ENCODE results near the gene SENP8.
"Not testable (repeated sequence)": the region's sequence is repeated elsewhere in the genome, so short reads cannot be mapped to it uniquely, and the experiment has no call there.

SENP8 gene

GRCh38 chr15:72096796-72097195 lies 21.4 kb upstream of the SENP8 start:
- H3K9me3 ChIP-seq (ENCODE audit: insufficient read depth, low read length): no peaks in the 10 kb centered on the region
- no peaks in the 10 kb centered on the region for H3K27me3 ChIP-seq (ENCODE audit: low read depth, low read length)
- no peak overlapping the region for H2AFZ ChIP-seq (ENCODE audit: low read depth, low read length)
- peaks cover 7% of the 10 kb centered on the region for H3K36me3 ChIP-seq (replicated peaks; ENCODE audit: low read depth, low read length)
- H3K9ac ChIP-seq (ENCODE audit: low read length): no peak overlapping the region
- H4K20me1 ChIP-seq (ENCODE audit: insufficient read depth, low read length): peaks cover 6% of the 10 kb centered on the region; the same call in 1 of the 2 replicates
- TF ChIP-seq EZH2phosphoT487 (IDR thresholded peaks at IDR 0.05; ENCODE audit: low read depth) (no peak), CTCF (IDR thresholded peaks at IDR 0.05; ENCODE audit: low read depth, low read length) (no peak)
- no peak overlapping the region for H3K4me3 ChIP-seq (ENCODE audit: low read length)
- H3K79me2 ChIP-seq (ENCODE audit: low read length): peaks cover 17% of the 10 kb centered on the region
- no peaks in the 10 kb centered on the region for H3K4me1 ChIP-seq (ENCODE audit: low read length)
- no peak overlapping the region for H3K27ac ChIP-seq (ENCODE audit: low read length)
- no peak overlapping the region for H3K4me2 ChIP-seq (ENCODE audit: low read length)

GRCh38 chr15:72098040-72098439 lies 20.2 kb upstream of the SENP8 start:
- H3K27ac ChIP-seq (ENCODE audit: low read length): no peak overlapping the region
- H3K36me3 ChIP-seq (replicated peaks; ENCODE audit: low read depth, low read length): peaks cover 7% of the 10 kb centered on the region
- H3K9me3 ChIP-seq (ENCODE audit: insufficient read depth, low read length): no peaks in the 10 kb centered on the region
- peaks cover 6% of the 10 kb centered on the region for H3K4me1 ChIP-seq (ENCODE audit: low read length)
- peaks cover 16% of the 10 kb centered on the region for H3K79me2 ChIP-seq (ENCODE audit: low read length)
- H3K4me3 ChIP-seq (ENCODE audit: low read length): no peak overlapping the region
- H3K4me2 ChIP-seq (ENCODE audit: low read length): no peak overlapping the region
- H3K27me3 ChIP-seq (ENCODE audit: low read depth, low read length): no peaks in the 10 kb centered on the region
- no peak overlapping the region for H2AFZ ChIP-seq (ENCODE audit: low read depth, low read length)
- peaks cover 7% of the 10 kb centered on the region; the same call in 1 of the 2 replicates for H4K20me1 ChIP-seq (ENCODE audit: insufficient read depth, low read length)
- no peak overlapping the region for H3K9ac ChIP-seq (ENCODE audit: low read length)
- TF ChIP-seq EZH2phosphoT487 (IDR thresholded peaks at IDR 0.05; ENCODE audit: low read depth): no peak
- no peak for TF ChIP-seq CTCF (IDR thresholded peaks at IDR 0.05; ENCODE audit: low read depth, low read length)

- no peak overlapping the region for H3K27ac ChIP-seq (ENCODE audit: low read length)
- no peaks in the 10 kb centered on the region for H3K9me3 ChIP-seq (ENCODE audit: insufficient read depth, low read length)
- H2AFZ ChIP-seq (ENCODE audit: low read depth, low read length): no peak overlapping the region
- no peak overlapping the region for H3K4me2 ChIP-seq (ENCODE audit: low read length)
- no peak overlapping the region for H3K4me3 ChIP-seq (ENCODE audit: low read length)
- H4K20me1 ChIP-seq (ENCODE audit: insufficient read depth, low read length): peaks cover 17% of the 10 kb centered on the region
- no peak for TF ChIP-seq CTCF (IDR thresholded peaks at IDR 0.05; ENCODE audit: low read depth, low read length)
- no peak for TF ChIP-seq EZH2phosphoT487 (IDR thresholded peaks at IDR 0.05; ENCODE audit: low read depth)
- H3K27me3 ChIP-seq (ENCODE audit: low read depth, low read length): no peaks in the 10 kb centered on the region
- H3K9ac ChIP-seq (ENCODE audit: low read length): no peak overlapping the region
- peaks cover 21% of the 10 kb centered on the region for H3K79me2 ChIP-seq (ENCODE audit: low read length)
- H3K36me3 ChIP-seq (replicated peaks; ENCODE audit: low read depth, low read length): peaks cover 7% of the 10 kb centered on the region
- peaks cover 17% of the 10 kb centered on the region for H3K4me1 ChIP-seq (ENCODE audit: low read length)
Measured at GRCh38 chr15:72099155-72099554, 19.0 kb upstream of the SENP8 start.

GRCh38 chr15:72100551-72100950 lies 17.7 kb upstream of the SENP8 start:
- not testable (repeated sequence) for H3K9ac ChIP-seq (ENCODE audit: low read length); H3K27ac ChIP-seq (ENCODE audit: low read length); H3K36me3 ChIP-seq (replicated peaks; ENCODE audit: low read depth, low read length); H3K27me3 ChIP-seq (ENCODE audit: low read depth, low read length); H3K4me3 ChIP-seq (ENCODE audit: low read length); H2AFZ ChIP-seq (ENCODE audit: low read depth, low read length); H3K9me3 ChIP-seq (ENCODE audit: insufficient read depth, low read length); H3K4me2 ChIP-seq (ENCODE audit: low read length)
- Histone ChIP-seq H3K4me1 (ENCODE audit: low read length) (peaks cover 18% of the 10 kb centered on the region), H3K79me2 (ENCODE audit: low read length) (peaks cover 32% of the 10 kb centered on the region), H4K20me1 (ENCODE audit: insufficient read depth, low read length) (peaks cover 27% of the 10 kb centered on the region)

GRCh38 chr15:72105111-72105510 lies 13.1 kb upstream of the SENP8 start:
- H2AFZ ChIP-seq (ENCODE audit: low read depth, low read length): no peak overlapping the region
- H3K4me1 ChIP-seq (ENCODE audit: low read length): peaks cover 18% of the 10 kb centered on the region
- no peak overlapping the region for H3K27ac ChIP-seq (ENCODE audit: low read length)
- H3K79me2 ChIP-seq (ENCODE audit: low read length): peaks cover 51% of the 10 kb centered on the region
- peaks cover 37% of the 10 kb centered on the region for H4K20me1 ChIP-seq (ENCODE audit: insufficient read depth, low read length)
- no peak for TF ChIP-seq CTCF (IDR thresholded peaks at IDR 0.05; ENCODE audit: low read depth, low read length)
- TF ChIP-seq EZH2phosphoT487 (IDR thresholded peaks at IDR 0.05; ENCODE audit: low read depth): no peak
- H3K27me3 ChIP-seq (ENCODE audit: low read depth, low read length): no peaks in the 10 kb centered on the region
- H3K36me3 ChIP-seq (replicated peaks; ENCODE audit: low read depth, low read length): no peaks in the 10 kb centered on the region
- no peaks in the 10 kb centered on the region for H3K9me3 ChIP-seq (ENCODE audit: insufficient read depth, low read length)
- no peak overlapping the region for H3K4me3 ChIP-seq (ENCODE audit: low read length)
- H3K4me2 ChIP-seq (ENCODE audit: low read length): no peak overlapping the region
- H3K9ac ChIP-seq (ENCODE audit: low read length): no peak overlapping the region
